Measurements from ENCODE around the gene MOCS1. TPM values are rescaled to one million over a fixed set of nuclear protein-coding genes. Genes with fewer than 3 reads are reported as not detected.

Gene MOCS1
- total RNA-seq, 1 experiment from 2014 or later = not detected

- ChIA-PET POLR2A (ENCODE audit: unreplicated experiment) (no interaction called here), CTCF (no interaction called here)
- no peaks in the 10 kb centered on the region for H4K20me1 ChIP-seq (ENCODE audit: insufficient read depth)
- no peak overlapping the region for H2AFZ ChIP-seq
- H3K27ac ChIP-seq = no peak overlapping the region
- no peaks in the 10 kb centered on the region for H3F3A ChIP-seq (ENCODE audit: insufficient read depth, low read depth)
- H3K4me2 ChIP-seq = no peak overlapping the region
- no peak for DNase-seq
- H3K79me2 ChIP-seq (ENCODE audit: low read depth) = no peaks in the 10 kb centered on the region
- H3K36me3 ChIP-seq (ENCODE audit: low read depth) = no peaks in the 10 kb centered on the region
- TF ChIP-seq, protein P1, sequence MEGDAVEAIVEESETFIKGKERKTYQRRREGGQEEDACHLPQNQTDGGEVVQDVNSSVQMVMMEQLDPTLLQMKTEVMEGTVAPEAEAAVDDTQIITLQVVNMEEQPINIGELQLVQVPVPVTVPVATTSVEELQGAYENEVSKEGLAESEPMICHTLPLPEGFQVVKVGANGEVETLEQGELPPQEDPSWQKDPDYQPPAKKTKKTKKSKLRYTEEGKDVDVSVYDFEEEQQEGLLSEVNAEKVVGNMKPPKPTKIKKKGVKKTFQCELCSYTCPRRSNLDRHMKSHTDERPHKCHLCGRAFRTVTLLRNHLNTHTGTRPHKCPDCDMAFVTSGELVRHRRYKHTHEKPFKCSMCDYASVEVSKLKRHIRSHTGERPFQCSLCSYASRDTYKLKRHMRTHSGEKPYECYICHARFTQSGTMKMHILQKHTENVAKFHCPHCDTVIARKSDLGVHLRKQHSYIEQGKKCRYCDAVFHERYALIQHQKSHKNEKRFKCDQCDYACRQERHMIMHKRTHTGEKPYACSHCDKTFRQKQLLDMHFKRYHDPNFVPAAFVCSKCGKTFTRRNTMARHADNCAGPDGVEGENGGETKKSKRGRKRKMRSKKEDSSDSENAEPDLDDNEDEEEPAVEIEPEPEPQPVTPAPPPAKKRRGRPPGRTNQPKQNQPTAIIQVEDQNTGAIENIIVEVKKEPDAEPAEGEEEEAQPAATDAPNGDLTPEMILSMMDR (conservative IDR thresholded peaks at IDR 0.05) = no peak
- TF ChIP-seq EZH2 (IDR thresholded peaks at IDR 0.05; ENCODE audit: low read depth) = no peak
- no peaks in the 10 kb centered on the region for H3K9me3 ChIP-seq (ENCODE audit: insufficient read depth, low read depth)
- no peaks in the 10 kb centered on the region for H3K9me2 ChIP-seq (ENCODE audit: insufficient read depth)
- BruUV-seq (replicated peaks) = no TSS peak
- peaks cover 70% of the 10 kb centered on the region for H3K27me3 ChIP-seq (ENCODE audit: insufficient read depth, low read depth)
- intact Hi-C loops (cut with micrococcal nuclease; ENCODE audit: unreplicated experiment) = no loop called here
- no peak overlapping the region for H3K4me3 ChIP-seq
- H3K4me1 ChIP-seq (replicated peaks; ENCODE audit: insufficient read depth) = no peaks in the 10 kb centered on the region
These were observed 29.2 kb downstream of the MOCS1 start for GRCh38 chr6:39904946-39905639.

DNA sequence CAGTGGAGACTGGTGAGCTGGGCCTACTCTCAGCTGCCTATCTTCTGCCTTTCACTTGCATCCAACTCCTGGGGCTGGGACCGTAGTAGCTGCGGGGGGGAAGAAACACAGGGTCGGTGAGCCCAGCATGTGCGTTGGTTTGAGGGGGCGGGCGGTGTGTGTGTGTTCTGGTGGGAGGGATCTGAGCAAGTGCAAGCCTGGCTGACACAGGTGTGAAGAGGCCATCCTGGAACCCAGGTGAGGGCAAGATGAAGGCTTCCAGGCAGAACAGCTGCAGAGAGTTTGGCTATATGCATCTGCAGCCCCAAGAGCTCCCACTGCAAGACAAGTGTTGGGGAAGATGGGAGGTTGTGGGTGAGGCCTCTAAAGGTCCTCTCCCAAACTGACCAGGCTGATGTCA lies 30.6 kb downstream of the MOCS1 start:
- CTCF ChIA-PET = no interaction called here
- Histone ChIP-seq H3K79me2 (ENCODE audit: low read depth) (no peaks in the 10 kb centered on the region), H3F3A (ENCODE audit: insufficient read depth, low read depth) (no peaks in the 10 kb centered on the region), H3K36me3 (ENCODE audit: low read depth) (no peaks in the 10 kb centered on the region), H3K27ac (no peak overlapping the region), H3K27me3 (ENCODE audit: insufficient read depth, low read depth) (peaks cover 83% of the 10 kb centered on the region), H4K20me1 (ENCODE audit: insufficient read depth) (no peaks in the 10 kb centered on the region), H3K9me2 (ENCODE audit: insufficient read depth) (no peaks in the 10 kb centered on the region), H2AFZ (no peak overlapping the region), H3K4me1 (replicated peaks; ENCODE audit: insufficient read depth) (no peaks in the 10 kb centered on the region), H3K9me3 (ENCODE audit: insufficient read depth, low read depth) (no peaks in the 10 kb centered on the region), H3K4me3 (no peak overlapping the region), H3K4me2 (no peak overlapping the region)
- no peak for TF ChIP-seq EZH2 (IDR thresholded peaks at IDR 0.05; ENCODE audit: low read depth)
- TF ChIP-seq, protein P1 (conservative IDR thresholded peaks at IDR 0.05) = no peak
- no TSS peak for BruUV-seq (replicated peaks)
- no peak for DNase-seq
- intact Hi-C loops (cut with micrococcal nuclease; ENCODE audit: unreplicated experiment) = no loop called here
- POLR2A ChIA-PET (ENCODE audit: unreplicated experiment) = no interaction called here

GRCh38 chr6:39902786-39903465 lies 31.3 kb downstream of the MOCS1 start:
- no peak overlapping the region for H3K27ac ChIP-seq
- TF ChIP-seq, protein P1 (conservative IDR thresholded peaks at IDR 0.05) = no peak
- no peak for TF ChIP-seq EZH2 (IDR thresholded peaks at IDR 0.05; ENCODE audit: low read depth)
- no peaks in the 10 kb centered on the region for H3K9me2 ChIP-seq (ENCODE audit: insufficient read depth)
- H3K36me3 ChIP-seq (ENCODE audit: low read depth) = no peaks in the 10 kb centered on the region
- H3K4me2 ChIP-seq = no peak overlapping the region
- peaks cover 85% of the 10 kb centered on the region for H3K27me3 ChIP-seq (ENCODE audit: insufficient read depth, low read depth)
- intact Hi-C loops (cut with micrococcal nuclease; ENCODE audit: unreplicated experiment) = no loop called here
- no peak overlapping the region for H3K4me3 ChIP-seq
- DNase-seq = no peak
- CTCF ChIA-PET = no interaction called here
- no peak overlapping the region for H2AFZ ChIP-seq
- POLR2A ChIA-PET (ENCODE audit: unreplicated experiment) = no interaction called here
- no peaks in the 10 kb centered on the region for H3K4me1 ChIP-seq (replicated peaks; ENCODE audit: insufficient read depth)
- H4K20me1 ChIP-seq (ENCODE audit: insufficient read depth) = no peaks in the 10 kb centered on the region
- H3K9me3 ChIP-seq (ENCODE audit: insufficient read depth, low read depth) = no peaks in the 10 kb centered on the region
- no peaks in the 10 kb centered on the region for H3F3A ChIP-seq (ENCODE audit: insufficient read depth, low read depth)
- no peaks in the 10 kb centered on the region for H3K79me2 ChIP-seq (ENCODE audit: low read depth)
- no TSS peak for BruUV-seq (replicated peaks)
